GM21447 (cell line): ENCODE measurements around the gene CCNJL.
A peak's percentile ranks its signal among the peaks of the same experiment; 100 is the strongest.

Experiments used
- ATAC-seq: cut with Tn5 transposase; IDR thresholded peaks from one replicate; pipeline ENCODE4 v1.9.1; 2021; ENCODE audit not compliant: unreplicated experiment

The CCNJL gene

GRCh38 chr5:160230686-160231527 is 81.5 kb downstream of the CCNJL start:
- peak; percentile 54 for ATAC-seq

- ATAC-seq, result no peak
Observed at GRCh38 chr5:160229190-160229742, 83.1 kb downstream of the CCNJL start, which contains the start of gene FABP6. FABP6 (plus strand) TSS chr5:160229506; CDS start chr5:160229558, 52 bp downstream.

DNA sequence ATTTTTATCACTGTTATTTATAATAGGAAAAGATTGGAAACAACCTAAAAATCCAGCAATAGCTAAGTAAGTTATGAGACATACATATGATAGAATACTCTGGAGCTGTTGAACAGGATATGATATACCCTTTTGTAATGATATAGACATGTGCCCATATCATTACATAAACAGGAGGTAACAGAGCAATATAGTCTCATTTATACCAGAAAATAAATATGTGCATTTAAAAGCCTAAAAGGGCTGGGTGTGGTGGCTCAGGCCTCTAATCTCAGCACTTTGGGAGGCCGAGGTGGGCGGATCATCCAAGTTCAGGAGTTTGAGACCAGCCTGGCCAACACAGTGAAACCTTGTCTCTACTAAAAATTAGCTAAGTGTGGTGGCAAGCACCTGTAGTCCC is 85.4 kb downstream of the CCNJL start:
- ATAC-seq, result no peak

DNA sequence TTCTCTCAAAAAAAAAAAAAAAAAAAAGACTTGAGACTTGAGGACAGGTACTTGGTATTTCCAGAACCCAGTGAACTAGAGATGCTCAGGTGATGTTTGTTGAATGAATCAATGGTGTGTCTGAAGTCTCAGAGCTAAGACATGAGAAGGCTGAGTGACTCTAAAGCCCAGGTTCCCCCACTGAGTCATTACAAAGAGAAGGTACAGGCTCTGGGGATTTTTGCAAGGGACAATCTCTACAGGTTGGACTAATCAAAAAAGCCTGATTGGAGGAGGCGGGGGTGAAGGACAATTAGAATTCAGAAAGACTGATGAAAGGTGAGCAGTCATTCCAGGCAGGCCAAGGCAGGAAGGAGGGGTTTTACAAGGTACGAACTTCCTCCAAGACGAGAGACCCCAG is 91.3 kb downstream of the CCNJL start:
- ATAC-seq, result peak; percentile 61

DNA sequence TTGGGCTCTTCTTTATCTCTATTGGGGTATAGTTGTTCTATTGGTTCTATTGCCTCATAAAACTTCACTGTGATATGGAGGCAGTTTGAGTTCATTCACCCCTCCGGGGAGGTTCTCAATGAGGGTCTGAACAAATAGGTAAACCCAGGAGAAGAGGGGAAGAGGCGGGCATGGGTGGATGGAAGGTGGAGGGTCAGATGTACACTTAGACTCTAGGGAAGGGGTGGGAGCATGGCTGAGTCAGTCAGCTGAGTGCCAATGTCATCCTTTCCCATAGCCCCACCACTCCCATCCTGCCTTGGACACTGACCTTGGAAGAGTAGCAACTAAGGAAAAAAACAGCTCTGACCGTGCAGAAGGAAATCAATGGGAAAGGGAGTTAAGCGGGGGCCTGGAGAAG is 93.0 kb downstream of the CCNJL start:
- no peak for ATAC-seq

- no peak for ATAC-seq
Observed at GRCh38 chr5:160213537-160213936, 98.8 kb downstream of the CCNJL start.

GRCh38 chr5:160211352-160211751 is 101.0 kb downstream of the CCNJL start:
- no peak for ATAC-seq

GRCh38 chr5:160210606-160211005 is 101.8 kb downstream of the CCNJL start:
- no peak for ATAC-seq

DNA sequence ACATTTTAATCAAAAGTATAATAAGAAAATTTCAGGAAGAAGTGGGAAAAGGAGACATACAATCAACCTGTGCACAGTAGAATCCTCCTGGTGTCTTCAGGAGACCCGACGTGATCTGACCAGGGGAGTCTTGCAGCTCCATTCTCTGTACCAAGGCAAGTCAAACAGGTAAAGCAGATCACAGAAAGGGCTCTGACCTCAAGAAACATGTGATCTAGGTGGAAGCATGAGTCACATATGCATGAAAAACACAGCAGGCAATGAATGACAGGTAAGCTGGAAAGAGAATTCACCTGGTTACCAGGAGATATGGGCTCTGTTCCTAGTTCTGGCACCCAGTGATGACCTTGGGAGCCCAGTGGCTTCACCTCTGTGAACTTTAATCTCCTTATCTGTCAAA is 102.4 kb downstream of the CCNJL start:
- ATAC-seq, result no peak

- ATAC-seq, result no peak
Observed at GRCh38 chr5:160207061-160207460, 105.3 kb downstream of the CCNJL start.
